Caco-2 (cell line): ENCODE data around the gene MRGPRE. TPM values are rescaled to one million over a fixed set of nuclear protein-coding genes. Genes with fewer than 3 reads are reported as not detected.

ENCODE experiments used
- BruUV-seq: library from RNA; stranded (reverse); fragments of 400-500 nt; replicated peaks from 2 replicates; lab custom pipeline; 2021; lab: Mats Ljungman, UMichigan
- CTCF ChIA-PET: fragments of 300-600 bp; sonication (Branson Sonifier 250); formaldehyde crosslinking; loops from one replicate; lab custom pipeline; 2022; ENCODE audit warnings: antibody characterized with exemption; lab: Charles Lee
- POLR2A ChIA-PET: fragments of 300-600 bp; sonication (Branson Sonifier 250); formaldehyde crosslinking; loops from one replicate; lab custom pipeline; 2022; ENCODE audit warnings: antibody characterized with exemption; lab: Charles Lee
- DNase-seq, 2 experiments: peaks; one replicate each; pipeline versions ENCODE4 v3.0.0 to v3.0.0-alpha.2; 2020 to 2022
- H3K27me3 ChIP-seq: replicated peaks from 2 replicates; pipeline ENCODE4 v1.6.0; 2011; ENCODE audit warnings: low read length; ENCODE audit not compliant: control insufficient read depth, insufficient read depth
- H3K36me3 ChIP-seq: 2 replicates; pipeline ENCODE4 v1.5.1; 2011; ENCODE audit warnings: low read length; ENCODE audit not compliant: control insufficient read depth, insufficient read depth
- H3K4me1 ChIP-seq: fragments of 250-450 bp; sonication (Bioruptor Pico); 2 replicates; pipeline ENCODE4 v1.5.1; 2020; ENCODE audit warnings: mild to moderate bottlenecking
- H3K4me3 ChIP-seq: 2 replicates; pipeline ENCODE4 v1.5.1; 2011; ENCODE audit warnings: low read depth, mild to moderate bottlenecking, control low read depth, low read length
- H3K9me3 ChIP-seq: fragments of 250-450 bp; sonication (Bioruptor Pico); 2 replicates; pipeline ENCODE4 v1.5.1; 2020; ENCODE audit warnings: mild to moderate bottlenecking, moderate library complexity
- H3K27ac Mint-ChIP-seq: one replicate; pipeline ENCODE4 v1.8.0; 2022; ENCODE audit warnings: mixed read lengths; ENCODE audit not compliant: unreplicated experiment
- H3K27me3 Mint-ChIP-seq: one replicate; pipeline ENCODE4 v1.8.0; 2022; ENCODE audit warnings: mixed read lengths; ENCODE audit not compliant: insufficient read depth, unreplicated experiment
- H3K36me3 Mint-ChIP-seq: one replicate; pipeline ENCODE4 v1.8.0; 2022; ENCODE audit warnings: mild to moderate bottlenecking, mixed read lengths; ENCODE audit not compliant: insufficient read depth, unreplicated experiment
- H3K4me1 Mint-ChIP-seq: one replicate; pipeline ENCODE4 v1.8.0; 2022; ENCODE audit warnings: low read depth, mixed read lengths; ENCODE audit not compliant: unreplicated experiment
- H3K4me3 Mint-ChIP-seq: one replicate; pipeline ENCODE4 v1.8.0; 2022; ENCODE audit warnings: mild to moderate bottlenecking, moderate library complexity, mixed read lengths; ENCODE audit not compliant: unreplicated experiment
- H3K9me3 Mint-ChIP-seq: one replicate; pipeline ENCODE4 v1.8.0; 2022; ENCODE audit warnings: mixed read lengths; ENCODE audit not compliant: unreplicated experiment
- CTCF ChIP-seq, 2 experiments: fragments of 200-600 bp in 1 of 2; IDR thresholded peaks; 1 replicate in 1 of 2; 2 replicates in 1 of 2; pipeline versions ENCODE4 v1.5.1 to v1.8.0; 2011 to 2022; ENCODE audit warnings: antibody characterized with exemption in 1 of 2, control low read depth in 1 of 2, inconsistent platforms in 1 of 2, low read depth in 1 of 2, low read length in 1 of 2, mild to moderate bottlenecking in 1 of 2, moderate library complexity in 1 of 2; ENCODE audit not compliant: insufficient read depth in 1 of 2, severe bottlenecking in 1 of 2, unreplicated experiment in 1 of 2
- intact Hi-C: fragments of 100-400 bp; cut with micrococcal nuclease; formaldehyde crosslinking; loops from one replicate; pipeline ENCODE4 v1.10.0; 2022; ENCODE audit not compliant: unreplicated experiment
- total RNA-seq: library from RNA; stranded (reverse); gene quantifications from 2 replicates; pipeline ENCODE4 v1.2.3, GENCODE V29; 2022

MRGPRE gene
- total RNA-seq, 1 experiment from 2014 or later, result not detected

- POLR2A ChIA-PET, result no interaction called here
- CTCF ChIA-PET, result interaction anchor here (0.6 kb wide), 1 partner anchor 155 kb away, joined by 3 read pairs; no protein-coding TSS in a partner anchor
- no TSS peak for BruUV-seq
Observed at GRCh38 chr11:3229673-3230630, 2.3 kb downstream of the MRGPRE start.

GRCh38 chr11:3228445-3228829 is 3.8 kb downstream of the MRGPRE start:
- H3K4me1 ChIP-seq, result no peaks in the 10 kb centered on the region
- Mint-ChIP-seq H3K36me3 (no peaks in the 10 kb centered on the region), H3K9me3 (no peaks in the 10 kb centered on the region), H3K4me3 (no peak overlapping the region), H3K27ac (no peak overlapping the region), H3K27me3 (peaks cover 24% of the 10 kb centered on the region), H3K4me1 (no peaks in the 10 kb centered on the region)
- intact Hi-C loops, result no loop called here
- DNase-seq, result no peak
- no peaks in the 10 kb centered on the region for H3K36me3 ChIP-seq
- POLR2A ChIA-PET, result no interaction called here
- no peaks in the 10 kb centered on the region; the same call in none of the 2 replicates for H3K27me3 ChIP-seq
- no TSS peak for BruUV-seq
- no peaks in the 10 kb centered on the region for H3K9me3 ChIP-seq
- H3K4me3 ChIP-seq, result no peak overlapping the region
- TF ChIP-seq CTCF (IDR thresholded peaks at IDR 0.05; ENCODE audit: insufficient read depth in 1 of 2, low read depth in 1 of 2, low read length in 1 of 2, severe bottlenecking in 1 of 2, unreplicated experiment in 1 of 2), result no peak
- CTCF ChIA-PET, result no interaction called here

More at GRCh38 chr11:3229673-3230630, 2.3 kb downstream of the MRGPRE start:
- Mint-ChIP-seq H3K9me3 (no peaks in the 10 kb centered on the region), H3K27me3 (peaks cover 28% of the 10 kb centered on the region), H3K4me3 (no peak overlapping the region), H3K27ac (no peak overlapping the region), H3K4me1 (no peaks in the 10 kb centered on the region), H3K36me3 (no peaks in the 10 kb centered on the region)
- intact Hi-C loops, result no loop called here
- TF ChIP-seq CTCF (IDR thresholded peaks at IDR 0.05; ENCODE audit: insufficient read depth in 1 of 2, low read depth in 1 of 2, low read length in 1 of 2, severe bottlenecking in 1 of 2, unreplicated experiment in 1 of 2), result no peak
- H3K36me3 ChIP-seq, result no peaks in the 10 kb centered on the region
- DNase-seq, result peak in 1 of 2 experiments; percentile 35
- no peaks in the 10 kb centered on the region for H3K9me3 ChIP-seq
- no peaks in the 10 kb centered on the region for H3K4me1 ChIP-seq
- H3K4me3 ChIP-seq, result no peak overlapping the region
- H3K27me3 ChIP-seq, result no peaks in the 10 kb centered on the region; the same call in none of the 2 replicates

DNA sequence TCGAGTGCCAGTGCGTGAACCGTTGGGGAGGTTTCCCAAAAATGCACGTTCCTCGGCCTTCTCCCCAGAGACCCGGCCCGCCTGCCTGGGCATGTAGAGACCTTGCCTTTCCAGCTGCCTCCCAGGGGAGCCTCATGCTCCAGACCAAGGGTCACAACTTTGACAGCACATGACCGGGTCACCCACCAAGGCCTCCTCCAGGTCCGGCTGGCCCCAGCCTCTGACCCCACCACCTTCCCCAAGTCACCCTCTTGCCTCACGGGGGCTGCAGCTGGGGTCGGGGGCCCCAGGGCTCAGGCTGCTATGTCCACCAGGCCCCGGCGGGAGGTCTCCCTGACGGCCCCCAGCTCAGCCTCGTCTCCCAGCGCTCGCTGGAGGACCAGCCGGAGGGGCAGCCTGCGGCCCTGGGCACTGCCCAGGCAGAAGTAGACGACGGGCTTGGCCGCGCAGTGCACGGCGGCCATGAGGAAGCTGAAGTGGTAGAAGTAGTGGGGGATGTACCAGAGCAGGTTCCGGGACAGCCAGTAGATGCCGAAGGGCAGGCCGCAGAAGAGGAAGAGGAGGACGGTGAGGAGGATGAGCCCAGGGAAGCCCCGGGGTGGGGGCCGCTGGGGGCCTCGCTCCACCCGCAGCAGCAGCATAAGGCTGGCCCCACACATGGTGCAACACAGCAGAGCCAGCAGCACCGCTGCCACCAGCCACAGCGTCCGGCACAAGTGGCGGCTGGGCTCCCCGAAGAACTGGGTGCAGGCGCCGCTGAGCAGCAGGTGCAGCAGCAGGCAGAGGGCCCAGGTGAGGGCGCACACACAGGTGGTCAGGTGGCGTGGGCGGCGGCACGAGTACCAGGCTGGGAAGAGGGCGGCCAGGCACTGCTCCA is 4.4 kb downstream of the MRGPRE start:
- H3K4me1 ChIP-seq, result no peaks in the 10 kb centered on the region
- no peak for TF ChIP-seq CTCF (IDR thresholded peaks at IDR 0.05; ENCODE audit: insufficient read depth in 1 of 2, low read depth in 1 of 2, low read length in 1 of 2, severe bottlenecking in 1 of 2, unreplicated experiment in 1 of 2)
- DNase-seq, result no peak
- no peaks in the 10 kb centered on the region for H3K9me3 ChIP-seq
- no peaks in the 10 kb centered on the region; the same call in 1 of the 2 replicates for H3K27me3 ChIP-seq
- intact Hi-C loops, result no loop called here
- ChIA-PET CTCF (no interaction called here), POLR2A (no interaction called here)
- BruUV-seq, result no TSS peak
- H3K36me3 ChIP-seq, result no peaks in the 10 kb centered on the region
- Mint-ChIP-seq H3K36me3 (no peaks in the 10 kb centered on the region), H3K4me1 (no peaks in the 10 kb centered on the region), H3K4me3 (no peak overlapping the region), H3K27me3 (peaks cover 25% of the 10 kb centered on the region), H3K9me3 (no peaks in the 10 kb centered on the region), H3K27ac (no peak overlapping the region)
- no peak overlapping the region for H3K4me3 ChIP-seq
